Smooth muscle cell (in vitro differentiated cells): ENCODE results near the gene LHX3. TPM values are rescaled to one million over a fixed set of nuclear protein-coding genes. Genes with fewer than 3 reads are reported as not detected.

ENCODE experiments used
- DNase-seq: peaks from one replicate; lab custom pipeline; 2025; ENCODE audit not compliant: unreplicated experiment; lab: John Stamatoyannopoulos, UW
- H2AFZ ChIP-seq: fragments of 200-600 bp; sonication (generic); 2 replicates; pipeline ENCODE4 v1.6.0; 2016; ENCODE audit warnings: antibody characterized with exemption, low read depth, mild to moderate bottlenecking
- H3F3A ChIP-seq: fragments of 200-600 bp; sonication (generic); 2 replicates; pipeline ENCODE4 v1.6.0; 2017; ENCODE audit warnings: antibody characterized with exemption, low read depth
- H3K27ac ChIP-seq: fragments of 200-600 bp; sonication (generic); 2 replicates; pipeline ENCODE4 v1.5.1; 2016; ENCODE audit warnings: low read depth, mild to moderate bottlenecking
- H3K27me3 ChIP-seq: fragments of 200-600 bp; sonication (generic); 2 replicates; pipeline ENCODE4 v1.6.1; 2016; ENCODE audit warnings: low read depth, mild to moderate bottlenecking
- H3K36me3 ChIP-seq: fragments of 200-600 bp; sonication (generic); 2 replicates; pipeline ENCODE4 v1.5.1; 2016; ENCODE audit warnings: low read depth
- H3K4me1 ChIP-seq: fragments of 200-600 bp; sonication (generic); 2 replicates; pipeline ENCODE4 v1.5.1; 2016; ENCODE audit warnings: low read depth
- H3K4me2 ChIP-seq: fragments of 200-600 bp; sonication (generic); 2 replicates; pipeline ENCODE4 v1.6.0; 2016; ENCODE audit warnings: mild to moderate bottlenecking
- H3K4me3 ChIP-seq: fragments of 200-600 bp; sonication (generic); 2 replicates; pipeline ENCODE4 v1.5.1; 2016; ENCODE audit warnings: mild to moderate bottlenecking
- H3K79me2 ChIP-seq: fragments of 200-600 bp; sonication (generic); 2 replicates; pipeline ENCODE4 v1.6.0; 2016; ENCODE audit warnings: low read depth, mild to moderate bottlenecking
- H3K9ac ChIP-seq: fragments of 200-600 bp; sonication (generic); 2 replicates; pipeline ENCODE4 v1.6.0; 2016; ENCODE audit warnings: low read depth
- H3K9me3 ChIP-seq: fragments of 200-600 bp; sonication (generic); replicated peaks from 2 replicates; pipeline ENCODE4 v1.5.1; 2016; ENCODE audit warnings: low read depth
- H4K20me1 ChIP-seq: fragments of 200-600 bp; sonication (generic); 2 replicates; pipeline ENCODE4 v1.6.0; 2016; ENCODE audit warnings: low read depth
- CTCF ChIP-seq: fragments of 200-600 bp; sonication (generic); IDR thresholded peaks from 2 replicates; pipeline ENCODE4 v1.5.1; 2017; ENCODE audit warnings: borderline replicate concordance, mild to moderate bottlenecking, antibody characterized with exemption; ENCODE audit not compliant: insufficient read depth, poor library complexity, severe bottlenecking
- WGBS: methylation state at CpG from one replicate; pipeline ENCODE4 v1.1.7; 2016; ENCODE audit warnings: low lambda C conversion rate; 5-methylcytosine and 5-hydroxymethylcytosine counted together
- polyA plus RNA-seq: library from polyadenylated mRNA; unstranded; fragments of >200 nt; fragmentation: Nextera tagmentation; extraction: Ambion mirVana; gene quantifications from 2 replicates; pipeline ENCODE4 v1.2.1, GENCODE V29; 2016
- total RNA-seq: library from RNA; depleted of rRNA; stranded (reverse); fragments of >200 nt; gene quantifications from 2 replicates; pipeline ENCODE4 v1.2.3, GENCODE V29; 2014

The LHX3 gene
- total and polyA plus RNA-seq, 2 experiments from 2014 or later = not detected

GRCh38 chr9:136182420-136182787, 22.5 kb downstream of the LHX3 start:
- Histone ChIP-seq H3K36me3 (no peaks in the 10 kb centered on the region), H3F3A (no peaks in the 10 kb centered on the region)

DNA sequence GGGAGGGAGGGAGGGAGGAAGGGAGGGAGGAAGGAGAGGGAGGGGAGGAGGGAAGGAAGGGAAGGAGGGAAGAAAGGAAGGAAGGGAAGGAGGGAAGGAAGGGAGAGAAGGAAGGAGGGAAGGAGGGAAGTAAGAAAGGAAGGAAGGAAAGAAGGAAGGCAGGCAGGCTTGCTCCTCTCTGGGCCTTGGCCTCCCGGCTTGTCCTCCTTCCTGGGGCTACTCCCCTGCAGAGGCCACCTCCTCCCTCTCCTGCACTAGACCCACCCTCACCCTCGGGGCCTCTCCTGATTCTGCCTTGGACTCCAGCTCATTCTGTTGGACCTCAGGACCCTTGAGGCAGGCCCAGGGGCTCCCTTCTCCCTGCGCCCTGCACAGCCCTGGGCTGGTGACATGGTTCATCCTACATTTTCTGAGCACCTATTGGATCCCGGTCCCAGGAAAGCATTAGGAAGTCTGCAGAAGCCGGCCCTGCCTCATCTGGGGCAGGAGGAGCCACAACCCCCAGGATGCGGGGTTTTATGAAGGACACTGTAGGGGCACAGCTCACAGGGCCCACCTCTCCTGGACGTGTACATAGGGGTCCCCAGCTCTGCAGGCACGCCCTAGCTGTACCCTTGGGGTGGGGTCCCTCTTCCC, 23.0 kb downstream of the LHX3 start:
- H2AFZ ChIP-seq = no peak overlapping the region
- H3K4me1 ChIP-seq = peaks cover 9% of the 10 kb centered on the region
- WGBS = 85% methylated on average over 8 of the region's 8 CpGs
- no peak overlapping the region for H3K4me3 ChIP-seq
- H3K4me2 ChIP-seq = no peak overlapping the region
- no peaks in the 10 kb centered on the region for H3K36me3 ChIP-seq
- no peaks in the 10 kb centered on the region for H3K79me2 ChIP-seq
- no peaks in the 10 kb centered on the region for H3K27me3 ChIP-seq
- no peak overlapping the region for H3K9ac ChIP-seq
- no peak for DNase-seq
- no peaks in the 10 kb centered on the region for H3F3A ChIP-seq
- no peaks in the 10 kb centered on the region for H4K20me1 ChIP-seq
- no peak for TF ChIP-seq CTCF
- no peak overlapping the region for H3K27ac ChIP-seq
- no peaks in the 10 kb centered on the region for H3K9me3 ChIP-seq

More at GRCh38 chr9:136182420-136182787, 22.5 kb downstream of the LHX3 start:
- Histone ChIP-seq H4K20me1 (no peaks in the 10 kb centered on the region), H2AFZ (no peak overlapping the region), H3K27me3 (no peaks in the 10 kb centered on the region), H3K79me2 (no peaks in the 10 kb centered on the region), H3K4me1 (peaks cover 9% of the 10 kb centered on the region), H3K9ac (no peak overlapping the region), H3K4me2 (no peak overlapping the region), H3K9me3 (no peaks in the 10 kb centered on the region), H3K4me3 (no peak overlapping the region), H3K27ac (no peak overlapping the region)
- DNase-seq = no peak
- no peak for TF ChIP-seq CTCF
- WGBS = 93% methylated on average over 14 of the region's 14 CpGs

DNA sequence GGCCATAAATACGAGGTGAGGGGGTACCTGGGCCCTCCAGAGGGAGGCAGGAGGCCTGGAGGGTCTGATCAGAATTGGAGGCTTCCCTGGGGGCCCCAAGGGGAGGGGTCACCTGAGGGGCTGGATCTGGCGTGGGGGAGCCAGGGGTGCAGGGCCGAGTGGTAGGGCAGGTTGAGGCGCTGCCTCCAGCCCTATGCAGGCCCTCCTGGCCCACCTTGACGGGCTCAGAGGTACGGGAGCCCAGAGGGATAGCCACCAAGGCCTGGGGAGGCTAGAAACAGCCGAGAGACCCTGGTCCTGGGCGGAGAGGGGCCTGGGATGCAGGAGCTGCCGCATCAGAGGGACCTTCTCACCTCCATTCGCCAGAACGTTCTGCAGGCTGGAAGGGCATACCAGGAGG, 24.3 kb downstream of the LHX3 start:
- no peak for TF ChIP-seq CTCF
- Histone ChIP-seq H3K36me3 (no peaks in the 10 kb centered on the region), H3K4me3 (no peak overlapping the region), H3F3A (no peaks in the 10 kb centered on the region), H2AFZ (no peak overlapping the region), H3K79me2 (no peaks in the 10 kb centered on the region), H4K20me1 (no peaks in the 10 kb centered on the region), H3K9me3 (no peaks in the 10 kb centered on the region), H3K27me3 (no peaks in the 10 kb centered on the region), H3K27ac (no peak overlapping the region), H3K9ac (no peak overlapping the region), H3K4me2 (no peak overlapping the region), H3K4me1 (peaks cover 14% of the 10 kb centered on the region)
- WGBS = 88% methylated on average over 11 of the region's 11 CpGs
- DNase-seq = no peak

- H3K9ac ChIP-seq = no peak overlapping the region
- peaks cover 21% of the 10 kb centered on the region for H3K4me1 ChIP-seq
- H4K20me1 ChIP-seq = no peaks in the 10 kb centered on the region
- H3K9me3 ChIP-seq = no peaks in the 10 kb centered on the region
- H3K4me2 ChIP-seq = no peak overlapping the region
- no peaks in the 10 kb centered on the region for H3K36me3 ChIP-seq
- WGBS = 98% methylated on average over 11 of the region's 13 CpGs
- no peaks in the 10 kb centered on the region for H3K79me2 ChIP-seq
- no peak overlapping the region for H3K4me3 ChIP-seq
- H3F3A ChIP-seq = no peaks in the 10 kb centered on the region
- H3K27me3 ChIP-seq = no peaks in the 10 kb centered on the region
- TF ChIP-seq CTCF = no peak
- no peak overlapping the region for H2AFZ ChIP-seq
- no peak overlapping the region for H3K27ac ChIP-seq
- no peak for DNase-seq
Measured at GRCh38 chr9:136179761-136180160, 25.2 kb downstream of the LHX3 start.
